Spleen (tissue), 11 donors: ENCODE measurements around the gene TRIM14. TPM values are rescaled to one million over a fixed set of nuclear protein-coding genes. Genes with fewer than 3 reads are reported as not detected.

Experiments used
- DNase-seq: peaks from one replicate; pipeline ENCODE4 v3.0.0-alpha.2; 2020
- H3K27ac ChIP-seq, 8 donors: fragments of 200-600 bp; sonication (generic) in 7 of 8; 1 replicate in 4 of 8; 2 replicates in 4 of 8; pipeline versions ENCODE4 v1.5.0 to v1.8.0; 2016 to 2021; ENCODE audit warnings: inconsistent platforms in 4 of 8, mild to moderate bottlenecking in 4 of 8, moderate library complexity in 1 of 8
- H3K27me3 ChIP-seq, 7 donors: fragments of 200-600 bp; sonication (generic) in 6 of 7; replicated peaks in 1 of 7; 1 replicate in 4 of 7; 2 replicates in 3 of 7; pipeline versions ENCODE4 v1.5.0 to v1.8.0; 2016 to 2021; ENCODE audit warnings: inconsistent platforms in 3 of 7, mild to moderate bottlenecking in 1 of 7
- H3K36me3 ChIP-seq, 6 donors: fragments of 200-600 bp; sonication (generic) in 5 of 6; 1 replicate in 4 of 6; 2 replicates in 2 of 6; pipeline versions ENCODE4 v1.5.0 to v1.8.0; 2016 to 2021; ENCODE audit warnings: inconsistent platforms in 2 of 6
- H3K4me1 ChIP-seq, 6 donors: fragments of 200-600 bp; sonication (generic) in 5 of 6; 1 replicate in 3 of 6; 2 replicates in 3 of 6; pipeline versions ENCODE4 v1.5.0 to v1.8.0; 2016 to 2021; ENCODE audit warnings: inconsistent platforms in 3 of 6
- H3K4me3 ChIP-seq, 8 donors: fragments of 200-600 bp; sonication (generic) in 7 of 8; 1 replicate in 4 of 8; 2 replicates in 4 of 8; pipeline versions ENCODE4 v1.5.0 to v1.8.0; 2016 to 2021; ENCODE audit warnings: inconsistent platforms in 4 of 8, mild to moderate bottlenecking in 4 of 8, moderate library complexity in 2 of 8
- H3K9me3 ChIP-seq, 8 donors: fragments of 200-600 bp; sonication (generic) in 7 of 8; 1 replicate in 4 of 8; 2 replicates in 4 of 8; pipeline versions ENCODE4 v1.5.0 to v1.8.0; 2016 to 2021; ENCODE audit warnings: inconsistent platforms in 4 of 8
- CTCF ChIP-seq, 11 experiments: fragments of 200-600 bp in 7 of 11; fragments of 450-650 bp in 4 of 11; sonication (generic) in 4 of 11; IDR thresholded peaks in 8 of 11; conservative IDR thresholded peaks in 3 of 11; 1 replicate in 7 of 11; 2 replicates in 4 of 11; pipeline versions ENCODE4 v1.4.0 to v1.8.0; 2016 to 2021; ENCODE audit warnings: antibody characterized with exemption in 11 of 11, inconsistent platforms in 4 of 11, mild to moderate bottlenecking in 1 of 11
- POLR2A ChIP-seq, 3 donors: fragments of 450-650 bp; IDR thresholded peaks; one replicate each; pipeline ENCODE4 v1.5.1; 2017; ENCODE audit warnings: antibody characterized with exemption in 3 of 3, mild to moderate bottlenecking in 1 of 3
- POLR2AphosphoS5 ChIP-seq, 3 donors: sonication (generic); formaldehyde crosslinking; IDR thresholded peaks; one replicate each; pipeline ENCODE4 v1.5.1; 2017; ENCODE audit warnings: antibody characterized with exemption in 3 of 3
- WGBS, 5 donors: extraction: QIAGEN DNeasy Blood & Tissue Kit in 3 of 5; methylation state at CpG; one replicate each; pipeline versions ENCODE4 v1.1.5 to v1.1.7; 2013 to 2018; 5-methylcytosine and 5-hydroxymethylcytosine counted together
- intact Hi-C: fragments of 100-400 bp; cut with DNase I; formaldehyde crosslinking; loops from one replicate; pipeline ENCODE4 v1.15.0; 2023; ENCODE audit warnings: low total_unique reads
- polyA plus RNA-seq, 3 donors: library from polyadenylated mRNA; stranded (reverse); fragments of 200-250 nt; gene quantifications; one replicate each; pipeline ENCODE4 v1.2.1, GENCODE V29; 2013
- total RNA-seq, 7 donors: library from RNA; depleted of rRNA in 3 of 7; stranded (reverse); fragments of >200 nt in 3 of 7; fragmentation: NEBNext Ultra II Directional in 4 of 7; extraction: Animal tissue kit (Norgen Biotek cat#: 25700) in 4 of 7; gene quantifications; one replicate each; pipeline versions ENCODE4 v1.1.0 to v1.2.1, GENCODE V29; 2016 to 2021
- donor health status: healthy with polysubstance abuse.
- donor health status: DM: no; HTN: no; CAD: no; lungs with moderate emphysema.
- donor health status: DM: no; HTN: no; CAD: no.
- donor health status: Bipolar disorder and iron deficiency.
- donor health status: healthy.
- donor health status: DM: no; HTN: no; CAD: no.
- donor health status: DM: yes; HTN: yes; CAD: no.

Gene TRIM14
- total and polyA plus RNA-seq, 10 donors, result 11.9 to 92.9 (median 58.1) TPM

- DNase-seq, result peak; percentile 30
- Histone ChIP-seq H3K27ac (no peak overlapping the region), H3K4me3 (no peak overlapping the region), H3K36me3 (peaks cover 0 to 69% (median 46%) of the 10 kb centered on the region in 6 donors), H3K9me3 (no peaks in the 10 kb centered on the region), H3K4me1 (peaks cover 6 to 35% (median 24%) of the 10 kb centered on the region in 6 donors), H3K27me3 (no peaks in the 10 kb centered on the region)
- WGBS, 5 donors, result 84 to 94% (median 91%) methylated on average over 3 of the region's 3 CpGs
- intact Hi-C loops, result no loop called here
- no peak for TF ChIP-seq POLR2AphosphoS5 (IDR thresholded peaks at IDR 0.05)
- TF ChIP-seq CTCF (IDR thresholded peaks at IDR 0.05 in 8 of 11, conservative IDR thresholded peaks at IDR 0.05 in 3 of 11), result no peak
- TF ChIP-seq POLR2A (IDR thresholded peaks at IDR 0.05), result no peak
These were observed 56.9 kb downstream of the TRIM14 start for GRCh38 chr9:98062161-98062560.

- H3K4me1 ChIP-seq, result peaks cover 6 to 46% (median 34%) of the 10 kb centered on the region in 6 donors
- H3K27me3 ChIP-seq, result no peaks in the 10 kb centered on the region
- H3K4me3 ChIP-seq, result peak overlapping the region; percentile 77 to 96 (median 84)
- peaks cover 0 to 25% (median 15%) of the 10 kb centered on the region in 6 donors for H3K36me3 ChIP-seq
- no peak for DNase-seq
- intact Hi-C loops, result no loop called here
- TF ChIP-seq POLR2AphosphoS5 (IDR thresholded peaks at IDR 0.05) (no peak), CTCF (IDR thresholded peaks at IDR 0.05 in 8 of 11, conservative IDR thresholded peaks at IDR 0.05 in 3 of 11) (no peak), POLR2A (IDR thresholded peaks at IDR 0.05) (no peak)
- no peaks in the 10 kb centered on the region for H3K9me3 ChIP-seq
- 3 to 8% (median 5%) methylated on average over 14 of the region's 14 CpGs for WGBS, 5 donors
- peak overlapping the region; percentile 89 to 99 (median 97) for H3K27ac ChIP-seq
These were observed 61.8 kb downstream of the TRIM14 start for GRCh38 chr9:98057138-98057799.

- peak; percentile 57 to 96 (median 80) for TF ChIP-seq POLR2A (IDR thresholded peaks at IDR 0.05)
- TF ChIP-seq POLR2AphosphoS5 (IDR thresholded peaks at IDR 0.05), result peak; percentile 97 to 99 (median 98)
- TF ChIP-seq CTCF (IDR thresholded peaks at IDR 0.05 in 8 of 11, conservative IDR thresholded peaks at IDR 0.05 in 3 of 11), result peak in 3 of 11 experiments; percentile 18 to 35 (median 33)
- H3K9me3 ChIP-seq, result no peaks in the 10 kb centered on the region
- peak; percentile 99 for DNase-seq
- peak within 1 kb of the TSS; percentile 77 to 96 (median 84) for H3K4me3 ChIP-seq
- H3K4me1 ChIP-seq, result peaks cover 6 to 46% (median 34%) of the 10 kb centered on the region in 6 donors
- no peaks in the 10 kb centered on the region for H3K27me3 ChIP-seq
- 0 to 1% (median 0%) methylated on average over 15 to 80 of the region's 80 CpGs for WGBS, 5 donors
- H3K36me3 ChIP-seq, result peaks cover 0 to 17% (median 7%) of the 10 kb centered on the region in 6 donors
- intact Hi-C loops, result no loop called here
- peak within 1 kb of the TSS; percentile 89 to 99 (median 97) for H3K27ac ChIP-seq
These were observed 62.5 kb downstream of the TRIM14 start, which contains the start of gene NANS for GRCh38 chr9:98056269-98057137. TSS of gene NANS (plus strand) at chr9:98056732. CDS start at chr9:98056809, 77 bp downstream.
